K562 (cell line): ENCODE measurements around the gene CD2. TPM values are rescaled to one million over a fixed set of nuclear protein-coding genes. Genes with fewer than 3 reads are reported as not detected.

Experiments
- BCLAF1 ChIP-seq, 2 experiments: fragments of 450-650 bp in 1 of 2; IDR thresholded peaks; 2 replicates each; pipeline ENCODE4 v1.6.1; 2011 to 2017; ENCODE audit warnings: low read depth in 2 of 2, antibody characterized with exemption in 1 of 2, borderline replicate concordance in 1 of 2, low read length in 1 of 2, mild to moderate bottlenecking in 1 of 2, mixed read lengths in 1 of 2; ENCODE audit not compliant: control insufficient read depth in 1 of 2
- DPF2 ChIP-seq: fragments of 450-650 bp; IDR thresholded peaks from 2 replicates; pipeline ENCODE4 v1.6.1; 2016
- RFX7 ChIP-seq: fragments of 250-450 bp; sonication (Bioruptor Pico); IDR thresholded peaks from 2 replicates; pipeline ENCODE4 v1.5.1; 2021; ENCODE audit warnings: mild to moderate bottlenecking
- SAFB2 ChIP-seq: fragments of 200-400 bp; formaldehyde crosslinking; IDR thresholded peaks from 2 replicates; pipeline ENCODE4 v1.6.1; 2018; ENCODE audit warnings: borderline replicate concordance, low read length, low read depth, moderate library complexity; ENCODE audit not compliant: severe bottlenecking
- ZFX ChIP-seq: sonication (generic); formaldehyde crosslinking; IDR thresholded peaks from 2 replicates; pipeline ENCODE4 v1.8.0; 2022; ENCODE audit warnings: mild to moderate bottlenecking, missing genetic modification reagents, moderate library complexity
- ZNF217 ChIP-seq: sonication (generic); formaldehyde crosslinking; IDR thresholded peaks from 2 replicates; pipeline ENCODE4 v1.8.0; 2022; ENCODE audit warnings: mild to moderate bottlenecking, missing genetic modification reagents
- ZNF277 ChIP-seq: fragments of 250-450 bp; sonication (Bioruptor Pico); IDR thresholded peaks from 2 replicates; pipeline ENCODE4 v1.8.0; 2022; ENCODE audit warnings: inconsistent platforms, mild to moderate bottlenecking, moderate library complexity, borderline replicate concordance
- ZNF766 ChIP-seq: fragments of 200-800 bp; sonication (Bioruptor generic); conservative IDR thresholded peaks from 2 replicates; pipeline ENCODE4 v1.6.1; 2016; ENCODE audit warnings: missing genetic modification characterization, missing compliant biosample characterization
- polyA plus RNA-seq, 8 experiments: library from polyadenylated mRNA; depleted of rRNA in 4 of 8; stranded (reverse) in 5 of 8; unstranded in 3 of 8; fragments of >200 nt; fragmentation: Nextera tagmentation in 2 of 8; fragmentation: Illumina TruSeq in 1 of 8; extraction: Ambion mirVana in 2 of 8; extraction: Trizol in 1 of 8; gene quantifications; 2 replicates each; pipeline versions ENCODE4 v1.2.1 to v1.2.3, GENCODE V29; 2011 to 2014; ENCODE audit warnings: inconsistent platforms in 1 of 8, missing spikeins in 1 of 8
- total RNA-seq, 7 experiments: library from RNA; depleted of rRNA in 6 of 7; stranded (reverse); fragments of >200 nt in 6 of 7; fragmentation: Illumina TruSeq in 2 of 7; extraction: Trizol in 2 of 7; gene quantifications; 2 replicates each; pipeline versions ENCODE4 v1.2.1 to v1.2.3, GENCODE V29; 2011 to 2021; ENCODE audit warnings: low replicate concordance in 1 of 7
- TF ChIP-seq, protein P1 (sequence below): fragments of 250-450 bp; sonication (Bioruptor Pico); IDR thresholded peaks from 2 replicates; pipeline ENCODE4 v1.9.0; 2021; ENCODE audit warnings: mild to moderate bottlenecking, inconsistent platforms

Gene CD2
- total and polyA plus RNA-seq, 9 of the 15 experiments (the other 6 are each of a cell fraction or from before 2014, with no cell fraction given), result 0.07 to 0.16 TPM; not detected in 7

- TF ChIP-seq ZNF217 (CRISPR knock-in tag) (no peak), ZFX (0 out of 2 replicates have a peak, but pooled peaks have one; percentile 27), BCLAF1 (IDR thresholded peaks at IDR 0.05; ENCODE audit: borderline replicate concordance in 1 of 2, control insufficient read depth in 1 of 2, low read depth in 2 of 2, low read length in 1 of 2) (no peak), ZNF277 (CRISPR knock-in tag) (no peak), RFX7 (CRISPR knock-in tag) (no peak), DPF2 (no peak), SAFB2 (no peak), ZNF766 (CRISPR knock-in tag) (no peak)
- TF ChIP-seq, protein P1, sequence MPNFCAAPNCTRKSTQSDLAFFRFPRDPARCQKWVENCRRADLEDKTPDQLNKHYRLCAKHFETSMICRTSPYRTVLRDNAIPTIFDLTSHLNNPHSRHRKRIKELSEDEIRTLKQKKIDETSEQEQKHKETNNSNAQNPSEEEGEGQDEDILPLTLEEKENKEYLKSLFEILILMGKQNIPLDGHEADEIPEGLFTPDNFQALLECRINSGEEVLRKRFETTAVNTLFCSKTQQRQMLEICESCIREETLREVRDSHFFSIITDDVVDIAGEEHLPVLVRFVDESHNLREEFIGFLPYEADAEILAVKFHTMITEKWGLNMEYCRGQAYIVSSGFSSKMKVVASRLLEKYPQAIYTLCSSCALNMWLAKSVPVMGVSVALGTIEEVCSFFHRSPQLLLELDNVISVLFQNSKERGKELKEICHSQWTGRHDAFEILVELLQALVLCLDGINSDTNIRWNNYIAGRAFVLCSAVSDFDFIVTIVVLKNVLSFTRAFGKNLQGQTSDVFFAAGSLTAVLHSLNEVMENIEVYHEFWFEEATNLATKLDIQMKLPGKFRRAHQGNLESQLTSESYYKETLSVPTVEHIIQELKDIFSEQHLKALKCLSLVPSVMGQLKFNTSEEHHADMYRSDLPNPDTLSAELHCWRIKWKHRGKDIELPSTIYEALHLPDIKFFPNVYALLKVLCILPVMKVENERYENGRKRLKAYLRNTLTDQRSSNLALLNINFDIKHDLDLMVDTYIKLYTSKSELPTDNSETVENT, result no peak
Observed at GRCh38 chr1:116762781-116763115, 8.5 kb downstream of the CD2 start (continued).
